Parathyroid adenoma (tissue), 2 donors: ENCODE results near the gene SHOC2.
A peak's percentile ranks its signal among the peaks of the same experiment; 100 is the strongest.
"Not testable (repeated sequence)": the region's sequence is repeated elsewhere in the genome, so short reads cannot be mapped to it uniquely, and the experiment has no call there.

Experiments
- H2AFZ ChIP-seq: fragments of 300-600 bp; sonication (generic); one replicate; pipeline ENCODE4 v1.7.0; 2017; ENCODE audit warnings: antibody characterized with exemption, mild to moderate bottlenecking
- H3K27ac ChIP-seq: fragments of 300-600 bp; sonication (generic); one replicate; pipeline ENCODE4 v1.7.0; 2017
- H3K27me3 ChIP-seq: fragments of 300-600 bp; sonication (generic); one replicate; pipeline ENCODE4 v1.7.0; 2017; ENCODE audit warnings: low read length; ENCODE audit not compliant: control insufficient read depth, insufficient read depth
- H3K36me3 ChIP-seq: fragments of 300-600 bp; sonication (generic); one replicate; pipeline ENCODE4 v1.7.0; 2017; ENCODE audit warnings: low read length; ENCODE audit not compliant: control insufficient read depth, insufficient read depth
- H3K4me1 ChIP-seq: fragments of 300-600 bp; sonication (generic); one replicate; pipeline ENCODE4 v1.7.0; 2017; ENCODE audit warnings: control low read depth
- H3K4me2 ChIP-seq: fragments of 300-600 bp; sonication (generic); one replicate; pipeline ENCODE4 v1.7.0; 2017; ENCODE audit warnings: low read length
- H3K4me3 ChIP-seq: fragments of 300-600 bp; sonication (generic); one replicate; pipeline ENCODE4 v1.7.0; 2017; ENCODE audit warnings: low read depth, low read length
- H3K79me2 ChIP-seq: fragments of 300-600 bp; sonication (generic); one replicate; pipeline ENCODE4 v1.7.0; 2017; ENCODE audit warnings: control low read depth
- H3K9ac ChIP-seq: fragments of 300-600 bp; sonication (generic); one replicate; pipeline ENCODE4 v1.7.0; 2017; ENCODE audit warnings: mild to moderate bottlenecking
- H3K9me3 ChIP-seq: fragments of 300-600 bp; sonication (generic); one replicate; pipeline ENCODE4 v1.7.0; 2017; ENCODE audit warnings: low read length; ENCODE audit not compliant: control insufficient read depth
- CTCF ChIP-seq: fragments of 300-600 bp; sonication (generic); IDR thresholded peaks from one replicate; pipeline ENCODE4 v1.7.0; 2017; ENCODE audit warnings: antibody characterized with exemption, mild to moderate bottlenecking
- donor health status: primary hyperparathyroidism.

The SHOC2 gene

GRCh38 chr10:110915035-110915434, 4.4 kb upstream of the SHOC2 start:
- Histone ChIP-seq H2AFZ (no peak overlapping the region), H3K9me3 (no peaks in the 10 kb centered on the region), H3K79me2 (no peaks in the 10 kb centered on the region), H3K4me3 (peak overlapping the region; percentile 6), H3K4me2 (no peak overlapping the region), H3K27ac (peak overlapping the region; percentile 99), H3K36me3 (no peaks in the 10 kb centered on the region), H3K4me1 (peaks cover 36% of the 10 kb centered on the region), H3K27me3 (no peaks in the 10 kb centered on the region), H3K9ac (no peak overlapping the region)
- TF ChIP-seq CTCF, result no peak

GRCh38 chr10:110915600-110915999, 3.8 kb upstream of the SHOC2 start:
- peak overlapping the region; percentile 89 for H3K4me3 ChIP-seq
- peaks cover 36% of the 10 kb centered on the region for H3K4me1 ChIP-seq
- not testable (repeated sequence) for H2AFZ ChIP-seq, H3K36me3 ChIP-seq, H3K9me3 ChIP-seq, H3K79me2 ChIP-seq, H3K27me3 ChIP-seq, H3K9ac ChIP-seq
- H3K27ac ChIP-seq, result peak overlapping the region; percentile 99
- peak overlapping the region; percentile 72 for H3K4me2 ChIP-seq

- no peak overlapping the region for H3K9ac ChIP-seq
- H3K4me2 ChIP-seq, result peak overlapping the region; percentile 97
- no peak for TF ChIP-seq CTCF
- no peaks in the 10 kb centered on the region for H3K36me3 ChIP-seq
- H3K9me3 ChIP-seq, result no peaks in the 10 kb centered on the region
- H3K4me1 ChIP-seq, result peaks cover 36% of the 10 kb centered on the region
- no peaks in the 10 kb centered on the region for H3K27me3 ChIP-seq
- peak overlapping the region; percentile 99 for H3K27ac ChIP-seq
- peaks cover 3% of the 10 kb centered on the region for H3K79me2 ChIP-seq
- no peak overlapping the region for H2AFZ ChIP-seq
- peak overlapping the region; percentile 89 for H3K4me3 ChIP-seq
Observed at GRCh38 chr10:110916554-110917346, 2.7 kb upstream of the SHOC2 start.

GRCh38 chr10:110918269-110918642, 1.1 kb upstream of the SHOC2 start:
- no peak overlapping the region for H3K9ac ChIP-seq
- peak overlapping the region; percentile 99 for H3K27ac ChIP-seq
- peak overlapping the region; percentile 87 for H2AFZ ChIP-seq
- no peaks in the 10 kb centered on the region for H3K9me3 ChIP-seq
- no peak for TF ChIP-seq CTCF
- H3K79me2 ChIP-seq, result peaks cover 3% of the 10 kb centered on the region
- no peaks in the 10 kb centered on the region for H3K36me3 ChIP-seq
- peaks cover 31% of the 10 kb centered on the region for H3K4me1 ChIP-seq
- peak overlapping the region; percentile 89 for H3K4me3 ChIP-seq
- H3K27me3 ChIP-seq, result no peaks in the 10 kb centered on the region
- H3K4me2 ChIP-seq, result peak overlapping the region; percentile 97

GRCh38 chr10:110918643-110919348, 608 bp upstream of the SHOC2 start, which contains the start of gene BBIP1:
TSS of gene BBIP1 (minus strand) at chr10:110919180. CDS start at chr10:110918157, 1,023 bp downstream.
- H3K4me3 ChIP-seq, result peak within 1 kb of the TSS; percentile 89
- H3K4me2 ChIP-seq, result peak within 1 kb of the TSS; percentile 97
- H3K79me2 ChIP-seq, result peaks cover 3% of the 10 kb centered on the region
- no peaks in the 10 kb centered on the region for H3K27me3 ChIP-seq
- H3K4me1 ChIP-seq, result peaks cover 30% of the 10 kb centered on the region
- peak within 1 kb of the TSS; percentile 99 for H3K27ac ChIP-seq
- no peaks in the 10 kb centered on the region for H3K9me3 ChIP-seq
- peak within 1 kb of the TSS; percentile 87 for H2AFZ ChIP-seq
- TF ChIP-seq CTCF, result peak; percentile 7
- peak within 1 kb of the TSS; percentile 78 for H3K9ac ChIP-seq
- no peaks in the 10 kb centered on the region for H3K36me3 ChIP-seq
